Uterus (tissue), 4 donors: ENCODE results near the gene ISL1. TPM values are rescaled to one million over a fixed set of nuclear protein-coding genes. Genes with fewer than 3 reads are reported as not detected.

Source experiments
- DNase-seq, 2 donors: peaks; one replicate each; pipeline ENCODE4 v3.0.0-alpha.2; 2019 to 2020
- H3K27ac ChIP-seq, 2 donors: fragments of 200-600 bp; sonication (generic); 1 replicate in 1 of 2; 2 replicates in 1 of 2; pipeline ENCODE4 v1.5.1; 2016 to 2018
- H3K27me3 ChIP-seq, 2 donors: fragments of 200-600 bp; sonication (generic); one replicate each; pipeline ENCODE4 v1.5.1; 2018 to 2019; ENCODE audit warnings: control low read depth in 1 of 2
- H3K36me3 ChIP-seq, 2 donors: fragments of 200-600 bp; sonication (generic); one replicate each; pipeline ENCODE4 v1.5.1; 2019; ENCODE audit warnings: control low read depth in 1 of 2
- H3K4me1 ChIP-seq, 2 donors: fragments of 200-600 bp; sonication (generic); one replicate each; pipeline ENCODE4 v1.5.1; 2018 to 2019; ENCODE audit warnings: control low read depth in 1 of 2
- H3K4me3 ChIP-seq, 2 donors: fragments of 200-600 bp; sonication (generic); 1 replicate in 1 of 2; 2 replicates in 1 of 2; pipeline ENCODE4 v1.5.1; 2018 to 2019; ENCODE audit warnings: mild to moderate bottlenecking in 1 of 2
- H3K9me3 ChIP-seq, 2 donors: fragments of 200-600 bp; sonication (generic); one replicate each; pipeline ENCODE4 v1.5.1; 2019; ENCODE audit warnings: control low read depth in 1 of 2
- POLR2A ChIP-seq, 2 donors: fragments of 450-650 bp; IDR thresholded peaks; one replicate each; pipeline ENCODE4 v1.6.1; 2016; ENCODE audit warnings: antibody characterized with exemption in 2 of 2, mild to moderate bottlenecking in 1 of 2, moderate library complexity in 1 of 2
- intact Hi-C: fragments of 100-400 bp; cut with DNase I; formaldehyde crosslinking; loops from one replicate; pipeline ENCODE4 v1.15.1; 2023; ENCODE audit warnings: low total_unique reads
- total RNA-seq, 4 donors: library from RNA; depleted of rRNA in 3 of 4; stranded (reverse); fragments of >200 nt in 3 of 4; gene quantifications; one replicate each; pipeline versions ENCODE4 v1.1.0 to v1.2.4, GENCODE V29; 2014 to 2023
- TF ChIP-seq, protein P1 (sequence below), 4 experiments: fragments of 200-600 bp in 2 of 4; fragments of 450-650 bp in 2 of 4; sonication (generic) in 2 of 4; IDR thresholded peaks; one replicate each; pipeline ENCODE4 v1.5.1; 2016 to 2019; ENCODE audit warnings: antibody characterized with exemption in 4 of 4, mild to moderate bottlenecking in 2 of 4, moderate library complexity in 1 of 4
- donor health status: DM: yes; HTN: yes; CAD: no.

ISL1 gene
- total RNA-seq, result 1 to 10 TPM in 1 of 4 donors, under 1 TPM in 1, not detected in 2; 0.24 to 2.7 TPM

DNA sequence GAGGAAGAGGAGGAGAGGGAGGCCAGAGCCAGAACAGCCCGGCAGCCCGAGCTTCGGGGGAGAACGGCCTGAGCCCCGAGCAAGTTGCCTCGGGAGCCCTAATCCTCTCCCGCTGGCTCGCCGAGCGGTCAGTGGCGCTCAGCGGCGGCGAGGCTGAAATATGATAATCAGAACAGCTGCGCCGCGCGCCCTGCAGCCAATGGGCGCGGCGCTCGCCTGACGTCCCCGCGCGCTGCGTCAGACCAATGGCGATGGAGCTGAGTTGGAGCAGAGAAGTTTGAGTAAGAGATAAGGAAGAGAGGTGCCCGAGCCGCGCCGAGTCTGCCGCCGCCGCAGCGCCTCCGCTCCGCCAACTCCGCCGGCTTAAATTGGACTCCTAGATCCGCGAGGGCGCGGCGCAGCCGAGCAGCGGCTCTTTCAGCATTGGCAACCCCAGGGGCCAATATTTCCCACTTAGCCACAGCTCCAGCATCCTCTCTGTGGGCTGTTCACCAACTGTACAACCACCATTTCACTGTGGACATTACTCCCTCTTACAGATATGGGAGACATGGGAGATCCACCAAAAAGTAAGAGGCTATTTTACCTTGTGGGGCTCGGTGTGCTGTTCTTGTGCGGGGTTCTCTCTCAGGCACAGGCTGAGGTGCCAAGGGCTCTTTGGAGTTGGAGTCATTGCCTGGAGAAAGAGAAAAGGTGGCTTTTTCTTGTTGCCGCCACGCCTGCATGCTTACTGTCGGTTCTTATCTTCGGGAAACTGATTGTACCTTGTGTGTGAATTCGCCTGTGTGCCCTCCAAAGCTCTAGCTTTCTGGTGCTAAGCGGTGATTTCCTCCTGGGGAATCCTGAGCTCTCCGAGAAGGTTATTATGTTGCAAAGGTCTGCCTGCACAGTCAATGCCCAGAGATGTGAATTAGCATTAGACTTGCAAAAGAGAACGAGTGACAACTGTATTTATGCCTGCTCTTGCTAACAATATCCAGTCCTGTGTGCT is at the start of gene ISL1:
ISL1 (plus strand) TSS at position 318 of the 991 bp plus-strand sequence; CDS start at position 542, 224 bp downstream.
- Histone ChIP-seq H3K27me3 (peaks cover 0 to 86% of the 10 kb centered on the region in 2 donors), H3K4me3 (peak within 1 kb of the TSS in 1 of 2 donors; percentile 2), H3K4me1 (peaks cover 0 to 12% of the 10 kb centered on the region in 2 donors), H3K9me3 (no peaks in the 10 kb centered on the region), H3K27ac (peak within 1 kb of the TSS in 1 of 2 donors; percentile 58), H3K36me3 (no peaks in the 10 kb centered on the region)
- DNase-seq, result peak in 1 of 2 donors; percentile 23
- TF ChIP-seq, protein P1, sequence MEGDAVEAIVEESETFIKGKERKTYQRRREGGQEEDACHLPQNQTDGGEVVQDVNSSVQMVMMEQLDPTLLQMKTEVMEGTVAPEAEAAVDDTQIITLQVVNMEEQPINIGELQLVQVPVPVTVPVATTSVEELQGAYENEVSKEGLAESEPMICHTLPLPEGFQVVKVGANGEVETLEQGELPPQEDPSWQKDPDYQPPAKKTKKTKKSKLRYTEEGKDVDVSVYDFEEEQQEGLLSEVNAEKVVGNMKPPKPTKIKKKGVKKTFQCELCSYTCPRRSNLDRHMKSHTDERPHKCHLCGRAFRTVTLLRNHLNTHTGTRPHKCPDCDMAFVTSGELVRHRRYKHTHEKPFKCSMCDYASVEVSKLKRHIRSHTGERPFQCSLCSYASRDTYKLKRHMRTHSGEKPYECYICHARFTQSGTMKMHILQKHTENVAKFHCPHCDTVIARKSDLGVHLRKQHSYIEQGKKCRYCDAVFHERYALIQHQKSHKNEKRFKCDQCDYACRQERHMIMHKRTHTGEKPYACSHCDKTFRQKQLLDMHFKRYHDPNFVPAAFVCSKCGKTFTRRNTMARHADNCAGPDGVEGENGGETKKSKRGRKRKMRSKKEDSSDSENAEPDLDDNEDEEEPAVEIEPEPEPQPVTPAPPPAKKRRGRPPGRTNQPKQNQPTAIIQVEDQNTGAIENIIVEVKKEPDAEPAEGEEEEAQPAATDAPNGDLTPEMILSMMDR (IDR thresholded peaks at IDR 0.05), result no peak
- TF ChIP-seq POLR2A (IDR thresholded peaks at IDR 0.05), result peak; percentile 34 to 49
- intact Hi-C loops, result no loop called here

DNA sequence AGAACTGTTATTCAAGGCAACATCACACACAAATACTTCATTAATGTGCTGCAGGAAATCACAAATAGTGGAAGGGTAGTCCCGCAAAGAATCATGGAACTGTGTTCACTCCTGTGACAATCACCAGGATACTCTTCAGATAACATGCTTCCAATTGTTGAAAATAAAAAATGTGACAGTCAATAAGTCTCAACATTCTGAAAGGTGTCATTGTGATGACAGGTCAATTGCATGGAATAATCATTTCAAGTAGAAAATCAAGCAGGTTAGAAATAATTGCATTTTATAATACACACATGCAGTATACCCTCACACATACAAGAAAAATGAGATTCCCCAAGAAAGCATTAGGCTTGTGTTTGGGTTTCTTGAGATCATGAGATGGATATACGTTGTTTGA is 46.4 kb upstream of the ISL1 start:
- no peak for DNase-seq
- Histone ChIP-seq H3K27ac (no peak overlapping the region), H3K27me3 (no peaks in the 10 kb centered on the region), H3K4me3 (no peak overlapping the region), H3K9me3 (no peaks in the 10 kb centered on the region), H3K36me3 (no peaks in the 10 kb centered on the region), H3K4me1 (no peaks in the 10 kb centered on the region)
- intact Hi-C loops, result no loop called here
- TF ChIP-seq, protein P1 (IDR thresholded peaks at IDR 0.05), result no peak

DNA sequence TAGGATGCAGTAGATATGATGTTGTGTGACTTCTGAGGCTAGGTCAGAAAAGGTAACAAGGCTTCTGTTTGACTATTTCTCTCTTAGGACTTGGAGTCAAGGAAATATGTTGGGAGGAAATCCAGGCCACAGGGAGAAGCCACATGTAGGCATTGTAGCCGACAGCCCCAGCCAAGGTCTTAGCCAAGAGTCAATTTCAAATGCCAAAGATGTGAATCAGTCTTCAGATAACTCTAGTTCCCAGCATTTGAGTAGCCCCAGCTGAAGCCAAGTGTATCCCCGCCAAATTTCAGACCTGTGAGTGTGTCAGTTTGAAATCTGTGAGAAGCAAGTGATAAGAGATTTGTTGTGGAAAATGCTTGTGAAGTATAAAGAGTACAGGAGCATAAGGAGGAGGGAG is 38.1 kb upstream of the ISL1 start:
- TF ChIP-seq, protein P1 (IDR thresholded peaks at IDR 0.05), result no peak
- TF ChIP-seq POLR2A (IDR thresholded peaks at IDR 0.05), result no peak
- no peaks in the 10 kb centered on the region for H3K9me3 ChIP-seq
- intact Hi-C loops, result no loop called here

DNA sequence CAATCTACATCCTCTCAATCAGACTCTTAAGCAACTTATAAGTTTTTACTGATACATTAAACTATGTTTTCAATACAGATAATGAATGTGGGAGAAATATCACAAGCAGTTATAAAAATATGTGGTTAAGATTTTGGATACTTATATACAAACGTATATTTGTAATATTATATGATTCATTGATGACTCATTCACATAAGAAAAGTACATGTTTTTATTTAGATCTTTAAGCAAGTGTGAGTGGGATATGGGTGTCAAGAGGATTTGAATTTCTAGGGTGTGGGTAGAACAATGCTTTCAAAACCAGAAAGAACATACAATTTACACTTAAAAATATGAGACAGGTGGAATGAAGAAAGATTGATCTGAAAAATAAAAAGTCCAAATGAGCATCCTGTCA is 36.1 kb upstream of the ISL1 start:
- Histone ChIP-seq H3K27ac (no peak overlapping the region), H3K4me1 (no peaks in the 10 kb centered on the region), H3K36me3 (no peaks in the 10 kb centered on the region), H3K9me3 (no peaks in the 10 kb centered on the region), H3K27me3 (no peaks in the 10 kb centered on the region), H3K4me3 (no peak overlapping the region)
- intact Hi-C loops, result no loop called here
- no peak for DNase-seq
- TF ChIP-seq, protein P1 (IDR thresholded peaks at IDR 0.05), result no peak
- no peak for TF ChIP-seq POLR2A (IDR thresholded peaks at IDR 0.05)

More for the DNA sequence above, 38.1 kb upstream of the ISL1 start:
- Histone ChIP-seq H3K27me3 (no peaks in the 10 kb centered on the region), H3K27ac (no peak overlapping the region), H3K4me3 (no peak overlapping the region), H3K4me1 (no peaks in the 10 kb centered on the region), H3K36me3 (no peaks in the 10 kb centered on the region)
- no peak for DNase-seq

DNA sequence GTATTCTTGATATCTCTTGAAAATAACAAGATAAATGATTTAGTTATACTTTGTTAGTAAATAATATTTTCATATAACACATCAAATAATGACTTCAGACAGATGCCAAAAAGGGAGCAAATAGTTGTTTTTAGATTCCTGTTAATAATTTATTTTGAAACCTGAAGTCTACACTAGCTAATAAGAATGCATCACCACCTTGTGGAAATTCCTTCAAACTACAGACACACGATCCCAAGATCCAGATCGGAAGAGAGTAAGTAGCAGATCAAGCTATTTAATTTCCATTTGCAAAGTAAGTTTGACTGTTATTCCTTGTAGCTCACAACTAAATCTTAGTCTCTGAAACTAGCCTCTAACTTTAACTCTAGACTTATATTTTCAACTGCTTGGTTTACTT is 35.5 kb upstream of the ISL1 start:
- Histone ChIP-seq H3K4me3 (no peak overlapping the region), H3K27me3 (no peaks in the 10 kb centered on the region), H3K4me1 (no peaks in the 10 kb centered on the region), H3K27ac (no peak overlapping the region), H3K9me3 (no peaks in the 10 kb centered on the region), H3K36me3 (no peaks in the 10 kb centered on the region)
- intact Hi-C loops, result no loop called here
- DNase-seq, result no peak
- TF ChIP-seq, protein P1 (IDR thresholded peaks at IDR 0.05), result no peak
- no peak for TF ChIP-seq POLR2A (IDR thresholded peaks at IDR 0.05)
